Uterus (tissue), 2 donors: ENCODE data around the gene SCGB1D2.

Experiments
- POLR2A ChIP-seq, 2 donors: fragments of 450-650 bp; IDR thresholded peaks; one replicate each; pipeline ENCODE4 v1.6.1; 2016; ENCODE audit warnings: antibody characterized with exemption in 2 of 2, mild to moderate bottlenecking in 1 of 2, moderate library complexity in 1 of 2
- TF ChIP-seq, protein P1 (sequence below), 4 experiments: fragments of 200-600 bp in 2 of 4; fragments of 450-650 bp in 2 of 4; sonication (generic) in 2 of 4; IDR thresholded peaks; one replicate each; pipeline ENCODE4 v1.5.1; 2016 to 2019; ENCODE audit warnings: antibody characterized with exemption in 4 of 4, mild to moderate bottlenecking in 2 of 4, moderate library complexity in 1 of 4

DNA sequence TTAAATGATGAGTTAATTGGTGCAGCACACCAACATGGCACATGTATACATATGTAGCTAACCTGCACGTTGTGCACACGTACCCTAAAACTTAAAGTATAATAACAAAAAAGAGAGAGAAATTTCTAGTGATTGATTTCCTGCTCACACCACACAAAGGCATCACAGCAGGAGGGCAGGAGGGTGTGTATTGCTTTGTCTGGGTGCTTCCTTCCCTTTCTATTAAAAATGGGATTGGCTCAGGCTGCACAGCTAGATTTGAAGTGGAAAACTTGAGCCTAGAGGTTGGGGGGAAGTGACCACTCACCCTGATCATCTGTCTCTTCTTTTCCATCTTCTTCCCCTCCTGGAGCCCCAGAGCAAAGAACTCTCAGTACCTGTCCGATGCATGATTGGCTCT is 944 bp upstream of the SCGB1D2 start:
- TF ChIP-seq, protein P1, sequence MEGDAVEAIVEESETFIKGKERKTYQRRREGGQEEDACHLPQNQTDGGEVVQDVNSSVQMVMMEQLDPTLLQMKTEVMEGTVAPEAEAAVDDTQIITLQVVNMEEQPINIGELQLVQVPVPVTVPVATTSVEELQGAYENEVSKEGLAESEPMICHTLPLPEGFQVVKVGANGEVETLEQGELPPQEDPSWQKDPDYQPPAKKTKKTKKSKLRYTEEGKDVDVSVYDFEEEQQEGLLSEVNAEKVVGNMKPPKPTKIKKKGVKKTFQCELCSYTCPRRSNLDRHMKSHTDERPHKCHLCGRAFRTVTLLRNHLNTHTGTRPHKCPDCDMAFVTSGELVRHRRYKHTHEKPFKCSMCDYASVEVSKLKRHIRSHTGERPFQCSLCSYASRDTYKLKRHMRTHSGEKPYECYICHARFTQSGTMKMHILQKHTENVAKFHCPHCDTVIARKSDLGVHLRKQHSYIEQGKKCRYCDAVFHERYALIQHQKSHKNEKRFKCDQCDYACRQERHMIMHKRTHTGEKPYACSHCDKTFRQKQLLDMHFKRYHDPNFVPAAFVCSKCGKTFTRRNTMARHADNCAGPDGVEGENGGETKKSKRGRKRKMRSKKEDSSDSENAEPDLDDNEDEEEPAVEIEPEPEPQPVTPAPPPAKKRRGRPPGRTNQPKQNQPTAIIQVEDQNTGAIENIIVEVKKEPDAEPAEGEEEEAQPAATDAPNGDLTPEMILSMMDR (IDR thresholded peaks at IDR 0.05): no peak
- TF ChIP-seq POLR2A (IDR thresholded peaks at IDR 0.05): no peak
